ENCODE results near the gene PRKCE.

Gene PRKCE

DNA sequence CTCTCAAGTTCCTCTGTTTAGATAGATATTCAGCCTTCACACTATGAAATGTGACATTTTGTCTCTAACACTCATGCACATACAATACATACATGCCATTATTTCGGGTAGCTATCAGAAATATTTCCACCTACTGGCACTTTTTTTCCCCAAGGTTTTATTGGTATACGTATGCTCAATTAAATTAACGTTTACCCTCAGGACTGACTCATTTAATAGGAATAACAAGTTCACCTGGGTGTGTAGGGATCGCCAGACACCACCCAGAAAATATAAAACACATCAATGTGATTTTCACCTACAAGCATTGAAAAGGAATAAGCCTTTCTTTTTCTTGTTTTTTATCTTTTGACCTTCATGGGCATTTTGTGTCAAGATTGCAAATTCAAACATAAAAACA, 507.2 kb downstream of the PRKCE start:
- no peak for DNase-seq (ENCODE audit: low read depth)
- no peak overlapping the region for H3K4me3 ChIP-seq (ENCODE audit: low read length)
- TF ChIP-seq, protein P1, sequence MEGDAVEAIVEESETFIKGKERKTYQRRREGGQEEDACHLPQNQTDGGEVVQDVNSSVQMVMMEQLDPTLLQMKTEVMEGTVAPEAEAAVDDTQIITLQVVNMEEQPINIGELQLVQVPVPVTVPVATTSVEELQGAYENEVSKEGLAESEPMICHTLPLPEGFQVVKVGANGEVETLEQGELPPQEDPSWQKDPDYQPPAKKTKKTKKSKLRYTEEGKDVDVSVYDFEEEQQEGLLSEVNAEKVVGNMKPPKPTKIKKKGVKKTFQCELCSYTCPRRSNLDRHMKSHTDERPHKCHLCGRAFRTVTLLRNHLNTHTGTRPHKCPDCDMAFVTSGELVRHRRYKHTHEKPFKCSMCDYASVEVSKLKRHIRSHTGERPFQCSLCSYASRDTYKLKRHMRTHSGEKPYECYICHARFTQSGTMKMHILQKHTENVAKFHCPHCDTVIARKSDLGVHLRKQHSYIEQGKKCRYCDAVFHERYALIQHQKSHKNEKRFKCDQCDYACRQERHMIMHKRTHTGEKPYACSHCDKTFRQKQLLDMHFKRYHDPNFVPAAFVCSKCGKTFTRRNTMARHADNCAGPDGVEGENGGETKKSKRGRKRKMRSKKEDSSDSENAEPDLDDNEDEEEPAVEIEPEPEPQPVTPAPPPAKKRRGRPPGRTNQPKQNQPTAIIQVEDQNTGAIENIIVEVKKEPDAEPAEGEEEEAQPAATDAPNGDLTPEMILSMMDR (IDR thresholded peaks at IDR 0.05; ENCODE audit: insufficient read depth, low read depth, low read length, missing control alignments): no peak

DNA sequence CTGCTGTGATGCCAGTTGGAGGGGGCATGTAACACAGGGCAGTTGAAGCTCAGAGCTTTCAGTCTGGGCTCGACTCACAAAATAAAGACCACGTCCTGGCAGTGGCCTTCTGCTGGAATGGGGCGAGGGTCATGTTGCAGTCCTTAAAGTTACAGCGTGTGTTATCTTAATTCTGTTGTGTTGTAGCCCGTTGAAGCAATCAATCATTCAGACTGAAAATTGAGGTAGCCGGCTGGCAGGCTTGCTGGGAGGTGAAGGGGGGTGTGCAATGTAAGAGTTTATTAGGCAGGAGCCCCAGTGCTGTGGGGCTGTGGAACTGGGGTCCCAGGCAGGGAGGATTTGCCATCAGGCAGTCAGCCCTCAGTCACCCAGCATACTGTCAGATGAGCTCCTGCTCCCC, 508.9 kb downstream of the PRKCE start:
- no peak for DNase-seq (ENCODE audit: low read depth)
- TF ChIP-seq, protein P1 (IDR thresholded peaks at IDR 0.05; ENCODE audit: insufficient read depth, low read depth, low read length, missing control alignments): no peak
- no peak overlapping the region for H3K4me3 ChIP-seq (ENCODE audit: low read length)

DNA sequence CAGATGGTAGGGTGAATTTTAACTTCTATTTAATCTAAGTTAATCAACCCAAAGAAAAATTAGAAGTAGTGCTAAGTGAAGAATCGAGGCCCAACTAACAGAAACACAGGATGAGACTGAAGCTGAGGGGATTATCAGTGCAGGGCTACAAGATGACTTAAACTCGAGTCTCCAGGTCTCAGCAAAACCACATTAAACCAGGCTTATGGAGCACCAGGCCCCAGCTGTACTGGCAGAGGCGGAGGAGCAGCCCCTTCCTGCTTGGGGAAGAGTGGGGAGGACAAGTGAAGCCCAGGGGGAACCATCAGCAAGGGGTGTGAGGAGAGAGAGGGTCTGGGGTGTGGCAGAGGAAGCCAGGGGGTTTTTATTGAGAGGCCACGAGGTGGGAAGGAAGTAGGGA, 509.8 kb downstream of the PRKCE start:
- DNase-seq (ENCODE audit: low read depth): no peak
- TF ChIP-seq, protein P1 (IDR thresholded peaks at IDR 0.05; ENCODE audit: insufficient read depth, low read depth, low read length, missing control alignments): no peak
- H3K4me3 ChIP-seq (ENCODE audit: low read length): no peak overlapping the region

DNA sequence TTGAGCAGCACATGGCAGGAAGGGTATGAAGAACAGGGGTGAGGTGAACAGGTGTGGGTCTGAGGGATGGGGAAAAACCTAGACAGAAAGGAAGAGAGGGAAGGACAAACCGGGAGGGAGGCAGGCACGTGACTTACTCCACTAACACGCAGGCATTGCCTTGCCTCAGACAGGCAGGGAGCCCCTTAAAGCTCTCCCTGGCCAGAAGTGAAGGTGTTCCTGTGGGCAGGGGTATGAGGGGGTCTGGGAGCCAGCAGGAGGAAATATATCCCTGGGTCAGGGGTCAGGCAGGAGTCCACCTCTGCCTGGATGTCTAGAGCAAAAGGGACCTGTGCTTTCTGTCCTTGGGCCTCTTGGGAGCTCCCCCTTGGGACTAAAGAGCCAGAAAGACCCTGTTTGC, 510.4 kb downstream of the PRKCE start:
- TF ChIP-seq, protein P1 (IDR thresholded peaks at IDR 0.05; ENCODE audit: insufficient read depth, low read depth, low read length, missing control alignments): no peak
- no peak overlapping the region for H3K4me3 ChIP-seq (ENCODE audit: low read length)
- no peak for DNase-seq (ENCODE audit: low read depth)

DNA sequence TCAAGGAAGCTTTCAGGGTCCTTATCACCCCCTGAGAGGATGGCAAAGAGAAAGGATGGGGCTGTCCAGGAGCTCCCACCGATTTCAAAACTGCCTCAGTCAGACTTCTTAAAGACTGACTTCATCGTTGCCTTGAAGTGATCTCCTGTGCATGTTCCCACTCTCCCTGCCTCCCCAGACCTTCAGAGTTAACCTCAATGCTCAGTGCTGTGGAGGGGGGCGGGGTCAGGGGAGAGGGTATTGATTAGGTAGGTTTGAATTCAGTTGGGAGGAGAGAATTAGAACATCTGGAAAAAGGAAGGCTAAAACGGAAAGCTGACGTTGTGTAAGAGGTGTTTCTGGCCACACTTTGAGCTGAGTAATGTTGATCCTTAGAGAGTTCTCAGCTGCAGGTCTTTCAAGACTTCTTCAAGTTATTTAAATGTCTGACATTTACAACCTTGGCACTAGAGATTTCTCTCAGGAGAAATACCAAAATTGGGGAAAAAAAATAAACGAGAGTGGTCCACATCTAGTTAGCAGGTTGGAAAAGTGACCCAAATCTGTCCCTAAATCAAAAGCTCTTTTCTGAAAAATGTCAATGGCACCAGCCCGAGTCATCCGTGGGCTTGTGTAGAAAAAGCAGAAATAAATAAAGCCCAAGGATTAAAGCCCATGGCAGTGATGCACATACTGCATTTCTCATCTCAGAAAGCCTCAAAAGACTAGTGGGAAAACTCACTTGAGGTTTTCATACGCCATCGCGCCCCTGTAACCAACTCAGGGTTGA, 511.0 kb downstream of the PRKCE start:
- DNase-seq (ENCODE audit: low read depth): no peak
- no peak overlapping the region for H3K4me3 ChIP-seq (ENCODE audit: low read length)
- TF ChIP-seq, protein P1 (IDR thresholded peaks at IDR 0.05; ENCODE audit: insufficient read depth, low read depth, low read length, missing control alignments): no peak

DNA sequence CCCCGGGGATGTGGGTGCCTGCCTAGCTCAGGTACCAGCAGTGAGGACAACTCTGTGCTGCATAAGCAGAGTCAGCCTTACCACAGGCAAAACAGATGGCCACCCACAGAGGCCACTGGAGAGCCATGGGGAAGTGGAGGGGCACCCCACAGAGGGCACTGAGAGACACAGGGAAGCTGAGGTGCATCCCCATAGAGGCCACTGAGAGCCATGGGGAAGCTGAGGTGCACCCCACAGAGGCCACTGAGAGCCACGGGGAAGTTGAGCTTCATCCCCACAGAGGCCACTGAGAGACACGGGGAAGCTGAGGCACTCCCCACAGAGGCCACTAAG, 511.6 kb downstream of the PRKCE start:
- TF ChIP-seq, protein P1 (IDR thresholded peaks at IDR 0.05; ENCODE audit: insufficient read depth, low read depth, low read length, missing control alignments): no peak
- DNase-seq (ENCODE audit: low read depth): no peak
- H3K4me3 ChIP-seq (ENCODE audit: low read length): no peak overlapping the region
